Eye (tissue), 1 donor: Measurements from ENCODE around the gene EIF4EBP3.

Experiments
- DNase-seq: peaks from one replicate; pipeline ENCODE4 v3.0.0-alpha.2; 2015

EIF4EBP3 gene

DNA sequence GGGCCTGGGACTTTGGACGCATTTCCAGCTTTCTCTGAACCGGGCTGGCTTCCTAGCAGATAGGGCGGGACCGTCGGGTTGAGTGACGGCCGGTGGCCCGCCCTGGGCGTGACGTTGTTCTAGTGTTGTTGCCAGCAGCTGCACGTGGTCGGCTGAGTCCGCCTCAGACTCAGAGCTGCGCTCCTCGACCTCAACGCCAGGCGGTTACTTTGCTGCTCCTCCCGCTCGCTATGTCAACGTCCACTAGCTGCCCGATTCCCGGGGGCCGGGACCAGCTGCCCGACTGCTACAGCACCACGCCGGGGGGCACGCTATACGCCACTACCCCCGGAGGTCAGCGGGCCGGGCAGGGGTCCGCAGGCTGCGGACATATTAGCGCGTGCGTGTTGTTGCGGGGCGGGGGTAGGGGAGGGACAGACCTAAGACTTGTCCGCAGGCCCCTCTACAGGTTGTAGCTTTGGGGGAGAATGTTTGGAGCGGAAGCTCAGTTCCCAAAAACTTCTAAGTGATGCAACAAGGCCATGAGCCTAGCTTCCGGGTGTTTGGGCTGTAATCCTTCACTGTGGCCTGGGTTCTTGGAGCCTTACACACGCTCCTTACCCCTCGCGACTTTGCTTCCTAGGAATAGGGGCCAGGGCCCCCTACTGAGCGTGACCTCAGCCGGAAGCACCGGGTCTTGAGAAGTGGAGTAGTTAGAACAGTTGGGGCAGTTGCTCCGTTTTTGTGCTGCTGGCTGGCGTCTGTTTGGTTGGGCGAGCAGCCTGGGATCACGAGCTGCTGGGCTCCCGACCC is at the start of gene EIF4EBP3:
Gene EIF4EBP3, plus strand, starts transcription at position 155 of the 792 bp plus-strand sequence. Its CDS starts 76 bp downstream, at position 231.
- DNase-seq, result peak; percentile 97

GRCh38 chr5:140497897-140498296 is 49.6 kb upstream of the EIF4EBP3 start:
- no peak for DNase-seq

DNA sequence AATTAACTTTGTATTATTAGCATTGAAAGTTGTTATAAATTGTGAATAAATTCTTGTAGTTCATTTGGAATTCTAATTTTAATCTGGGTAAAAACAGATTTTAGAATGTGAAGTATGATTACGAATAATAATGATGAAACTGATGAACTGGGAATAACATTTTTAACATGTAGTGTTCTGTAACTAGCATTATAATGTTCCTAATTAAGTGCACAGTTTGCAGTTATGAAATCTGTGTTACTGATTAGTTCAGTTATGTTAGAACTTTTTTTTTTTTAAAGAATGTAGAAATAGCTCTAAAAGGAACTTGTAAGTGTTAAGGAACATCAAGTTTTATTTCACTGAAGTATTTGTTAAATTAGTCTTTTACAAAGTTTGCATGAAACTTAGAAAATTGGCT is 48.9 kb upstream of the EIF4EBP3 start:
- no peak for DNase-seq

DNA sequence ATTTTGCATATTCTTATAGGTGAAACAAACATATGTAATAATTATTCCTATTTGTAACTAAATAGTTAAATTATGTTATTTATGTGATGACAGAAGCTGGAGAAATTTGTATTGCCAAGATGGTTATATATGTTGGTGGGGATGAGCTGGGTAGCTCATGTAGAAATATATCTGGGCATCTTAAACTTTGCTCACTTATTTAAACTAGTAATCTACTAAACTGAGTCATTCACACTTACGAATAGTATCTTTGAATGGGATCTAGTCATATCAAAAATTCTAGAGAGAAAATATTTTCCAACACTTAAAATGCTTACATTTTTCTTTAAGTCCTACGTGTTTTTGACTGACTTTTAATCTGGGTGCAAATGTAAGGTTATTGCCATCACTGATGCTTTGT is 44.6 kb upstream of the EIF4EBP3 start:
- no peak for DNase-seq

- DNase-seq, result no peak
Measured at GRCh38 chr5:140509898-140510297, 37.6 kb upstream of the EIF4EBP3 start.

GRCh38 chr5:140513124-140513523 is 34.3 kb upstream of the EIF4EBP3 start:
- no peak for DNase-seq

GRCh38 chr5:140524003-140524402 is 23.5 kb upstream of the EIF4EBP3 start:
- DNase-seq, result no peak

GRCh38 chr5:140540227-140540626 is 7.2 kb upstream of the EIF4EBP3 start:
- DNase-seq, result no peak

- DNase-seq, result no peak
Measured at GRCh38 chr5:140542972-140543371, 4.5 kb upstream of the EIF4EBP3 start.

- no peak for DNase-seq
Measured at GRCh38 chr5:140544986-140545385, 2.5 kb upstream of the EIF4EBP3 start.

DNA sequence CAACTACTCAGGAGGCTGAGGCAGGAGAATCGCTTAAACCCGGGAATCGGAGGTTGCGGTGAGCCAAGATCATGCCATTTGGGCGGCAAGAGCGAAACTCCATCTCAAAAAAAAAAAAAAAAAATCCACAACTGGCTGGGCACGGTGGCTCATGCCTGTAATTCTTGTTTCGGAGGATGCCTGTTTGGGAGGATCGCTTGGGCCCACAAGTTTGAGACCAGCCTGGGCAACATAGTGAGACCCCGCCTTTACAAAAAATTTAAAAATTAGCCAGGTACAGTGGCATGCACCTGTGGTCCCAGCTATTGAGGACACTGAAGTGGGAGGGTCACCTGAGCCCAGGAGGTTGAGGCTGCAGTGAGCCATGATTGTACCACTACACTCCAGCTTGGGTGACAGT is 1.9 kb upstream of the EIF4EBP3 start:
- DNase-seq, result no peak

DNA sequence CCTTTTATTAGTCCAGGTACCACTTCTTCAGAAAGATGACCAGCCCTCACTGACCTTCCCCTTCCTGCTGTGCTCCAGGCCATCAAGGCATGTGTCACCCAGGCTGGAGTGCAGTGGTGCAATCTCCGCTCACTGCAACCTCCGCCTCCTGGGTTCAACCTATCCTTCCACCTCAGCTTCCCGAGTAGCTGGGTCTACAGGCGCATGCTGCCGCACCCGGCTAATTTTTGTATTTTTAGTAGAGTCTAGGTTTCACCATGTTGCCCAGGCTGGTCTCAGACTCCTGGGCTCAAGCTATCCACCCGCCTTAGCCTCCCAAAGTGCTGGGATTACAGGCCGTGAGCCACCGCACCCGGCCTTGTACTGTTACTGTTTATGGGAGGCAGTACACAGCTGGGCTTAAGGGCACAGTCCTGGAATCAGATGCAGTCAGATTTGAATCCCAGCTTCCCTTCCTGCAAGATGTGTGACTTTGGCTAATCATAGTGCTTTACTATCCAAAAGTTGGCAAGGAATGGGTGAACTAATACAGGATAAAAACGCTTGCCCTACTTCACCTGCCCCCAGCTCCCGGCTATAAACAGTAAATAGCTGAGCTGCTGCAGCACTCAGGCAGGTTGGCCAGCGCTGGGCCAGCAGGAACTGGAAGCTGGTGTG is 483 bp upstream of the EIF4EBP3 start:
- no peak for DNase-seq

DNA sequence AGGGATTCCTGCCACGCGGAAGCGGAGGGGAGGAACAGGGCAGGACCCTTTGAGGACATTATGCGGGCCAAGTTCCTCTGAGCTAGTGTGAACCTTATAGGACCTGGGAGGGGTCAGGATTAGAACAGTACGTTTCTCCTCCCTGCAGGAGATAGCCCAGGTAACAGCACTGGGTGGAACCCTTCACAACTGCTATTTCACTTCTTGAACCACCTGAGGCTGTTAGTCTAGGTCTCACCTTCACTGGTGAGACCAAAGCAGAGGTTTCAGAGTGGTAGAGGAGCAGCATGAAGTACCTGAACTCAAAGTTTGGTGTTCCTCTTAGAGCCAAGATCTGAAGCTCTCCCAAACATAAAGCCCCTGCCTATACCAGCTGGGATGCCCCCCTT is 832 bp downstream of the EIF4EBP3 start:
- DNase-seq, result no peak

DNA sequence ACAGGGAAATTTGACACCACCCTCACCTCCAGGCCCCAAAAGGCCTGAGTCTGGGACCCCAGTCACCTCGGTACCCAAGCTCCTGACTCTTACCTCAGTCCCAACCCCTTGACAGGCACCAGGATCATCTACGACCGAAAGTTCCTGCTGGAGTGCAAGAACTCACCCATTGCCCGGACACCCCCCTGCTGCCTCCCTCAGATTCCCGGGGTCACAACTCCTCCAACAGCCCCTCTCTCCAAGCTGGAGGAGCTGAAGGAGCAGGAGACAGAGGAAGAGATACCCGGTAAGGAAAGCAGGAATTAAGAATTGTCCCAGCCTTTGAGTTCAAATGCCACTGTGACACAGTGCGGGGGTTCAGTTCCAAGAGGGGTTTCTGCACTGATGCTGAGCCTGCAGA is 1.3 kb downstream of the EIF4EBP3 start:
- DNase-seq, result no peak

DNA sequence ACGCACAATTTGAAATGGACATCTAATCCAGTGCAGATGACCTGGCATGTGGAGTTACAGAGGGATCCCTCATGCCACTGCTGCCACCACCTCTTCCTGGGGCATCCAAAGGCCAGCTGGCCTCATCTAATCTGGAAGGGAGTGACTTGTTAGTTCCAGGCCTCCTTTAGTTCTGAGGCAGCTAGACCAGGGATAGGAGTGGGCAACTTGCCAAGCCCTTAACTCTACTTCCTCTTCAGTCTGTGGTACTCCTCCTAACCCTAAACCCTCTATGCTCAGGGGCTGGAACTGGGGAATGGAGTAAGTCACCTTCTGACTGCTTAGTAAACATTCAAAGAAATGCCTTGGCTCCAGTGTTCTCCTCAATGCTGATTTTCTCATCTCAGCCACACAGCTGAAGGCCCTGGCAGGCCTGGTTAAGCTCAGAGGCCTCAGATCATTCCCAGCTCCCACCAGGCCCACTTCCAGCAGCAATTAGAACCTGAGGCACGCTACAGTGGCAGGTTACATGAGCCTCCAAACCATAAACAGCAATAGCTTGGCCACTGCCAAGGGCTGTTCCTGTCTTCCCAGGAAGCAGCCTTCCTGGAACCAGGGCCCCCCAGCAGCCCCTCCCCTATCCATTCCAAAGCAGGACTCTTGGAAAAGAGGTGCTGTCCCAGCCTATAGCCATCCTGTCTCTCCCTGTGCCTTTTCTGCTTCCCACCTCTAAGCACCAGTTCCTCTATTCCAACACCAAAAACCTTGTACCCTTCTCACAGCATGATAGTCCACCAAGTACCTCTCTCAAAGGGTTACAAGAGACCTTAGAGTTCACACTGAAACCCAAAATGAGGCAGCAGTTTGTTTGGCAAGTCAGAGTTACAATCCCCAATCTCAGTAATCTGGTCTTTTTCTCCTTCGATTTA is 2.0 kb downstream of the EIF4EBP3 start:
- peak; percentile 15 for DNase-seq

GRCh38 chr5:140550147-140551079 is 3.0 kb downstream of the EIF4EBP3 start:
- DNase-seq, result no peak

DNA sequence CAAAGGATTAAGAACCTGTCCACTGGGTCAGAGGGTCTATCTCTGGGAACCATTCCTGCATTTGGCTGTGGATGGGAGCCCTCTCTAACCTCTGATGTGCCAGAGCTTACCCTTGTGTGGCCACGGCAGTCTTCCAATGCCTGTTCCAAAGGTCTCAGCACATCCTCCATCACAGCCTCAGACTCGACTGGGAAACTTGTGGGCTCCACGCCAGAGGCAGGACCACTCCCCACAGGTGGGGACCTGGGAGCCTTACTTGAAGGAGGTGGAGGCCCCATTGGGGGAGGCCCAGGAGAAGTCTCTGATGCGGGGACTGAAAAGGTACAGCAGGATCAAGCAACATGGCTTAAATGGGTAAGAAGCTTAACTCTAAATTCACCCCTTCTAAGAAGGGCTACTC is 4.4 kb downstream of the EIF4EBP3 start:
- no peak for DNase-seq

- no peak for DNase-seq
Measured at GRCh38 chr5:140553657-140554056, 6.2 kb downstream of the EIF4EBP3 start.

GRCh38 chr5:140554454-140554853 is 7.0 kb downstream of the EIF4EBP3 start:
- no peak for DNase-seq

DNA sequence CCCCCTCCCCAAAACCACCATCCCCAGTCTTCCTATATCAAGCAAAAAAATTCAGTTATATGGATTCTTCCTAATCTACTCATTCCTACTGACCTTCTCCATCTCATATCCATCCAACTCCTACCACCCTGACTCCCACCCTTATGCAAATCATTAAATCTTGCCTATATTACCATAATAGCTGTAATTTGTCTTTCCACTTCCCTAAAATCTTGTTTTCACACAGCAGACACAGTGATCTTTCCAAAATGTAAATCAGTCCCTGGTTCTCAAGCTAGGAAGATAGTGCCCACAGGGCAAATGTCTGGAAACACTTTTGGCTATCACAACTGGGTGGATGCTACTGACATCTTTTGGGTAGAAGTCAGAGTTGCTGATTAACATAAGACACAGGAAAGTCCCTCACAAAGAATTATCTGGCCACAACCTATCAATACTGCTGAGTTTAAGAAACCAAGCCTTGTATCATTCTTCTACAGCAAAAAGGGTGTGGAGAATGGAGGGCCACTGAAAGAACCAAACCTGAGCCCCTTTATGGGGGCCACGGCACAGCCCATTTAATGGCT is 8.4 kb downstream of the EIF4EBP3 start:
- no peak for DNase-seq

DNA sequence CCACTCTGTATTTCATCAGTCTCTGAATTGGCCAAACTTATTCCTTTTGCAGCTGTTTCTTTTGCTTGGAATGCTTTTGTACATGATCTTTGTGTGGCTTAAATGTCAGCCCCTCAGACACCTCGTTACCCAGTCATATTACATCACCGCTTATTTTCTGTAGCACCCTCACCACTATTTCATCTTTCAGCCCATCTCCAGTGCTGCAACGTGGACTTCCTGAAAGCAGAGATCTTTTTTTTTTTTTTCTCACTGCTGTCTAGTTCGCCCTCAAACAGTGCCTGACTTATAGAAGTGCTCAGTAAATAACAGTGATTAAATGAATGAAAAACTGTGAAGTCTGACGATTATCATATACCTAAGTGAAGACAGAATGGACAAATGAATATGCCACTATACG is 9.0 kb downstream of the EIF4EBP3 start:
- peak; percentile 33 for DNase-seq
